CD4-positive, alpha-beta T cell treated with Interferon alpha-2 for 1 hour (primary cell): ENCODE data around the gene MRPS31.
"Not testable (repeated sequence)": the region's sequence is repeated elsewhere in the genome, so short reads cannot be mapped to it uniquely, and the experiment has no call there.

Source experiments
- DNase-seq, 2 donors: peaks; one replicate each; pipeline ENCODE4 v3.0.0-alpha.2; 2020 to 2022

Gene MRPS31

GRCh38 chr13:40758811-40759210, 12.2 kb downstream of the MRPS31 start:
- no peak for DNase-seq

GRCh38 chr13:40756042-40756441, 14.9 kb downstream of the MRPS31 start:
- DNase-seq, result no peak

- DNase-seq, result no peak
Observed at GRCh38 chr13:40755082-40755700, 15.8 kb downstream of the MRPS31 start.

GRCh38 chr13:40749327-40749726, 21.7 kb downstream of the MRPS31 start:
- DNase-seq, result no peak

GRCh38 chr13:40735232-40735548, 35.8 kb downstream of the MRPS31 start:
- DNase-seq, result peak in 1 of 2 donors; percentile 6

- DNase-seq, result not testable (repeated sequence)
Observed at GRCh38 chr13:40734536-40735231, 36.3 kb downstream of the MRPS31 start.

GRCh38 chr13:40732658-40733057, 38.3 kb downstream of the MRPS31 start:
- no peak for DNase-seq

GRCh38 chr13:40728595-40728994, 42.4 kb downstream of the MRPS31 start:
- no peak for DNase-seq

- not testable (repeated sequence) for DNase-seq
Observed at GRCh38 chr13:40714433-40714832, 56.6 kb downstream of the MRPS31 start.

- DNase-seq, result peak in 1 of 2 donors; percentile 11
Observed at GRCh38 chr13:40706439-40706838, 64.6 kb downstream of the MRPS31 start.

GRCh38 chr13:40697711-40698110, 73.3 kb downstream of the MRPS31 start:
- DNase-seq, result no peak

- no peak for DNase-seq
Observed at GRCh38 chr13:40694426-40694825, 76.6 kb downstream of the MRPS31 start.

GRCh38 chr13:40692946-40693345, 78.0 kb downstream of the MRPS31 start:
- no peak for DNase-seq

GRCh38 chr13:40688781-40689180, 82.2 kb downstream of the MRPS31 start:
- no peak for DNase-seq

- DNase-seq, result peak in 1 of 2 donors; percentile 47
Observed at GRCh38 chr13:40682449-40683240, 88.3 kb downstream of the MRPS31 start.

- DNase-seq, result no peak
Observed at GRCh38 chr13:40681341-40682146, 89.4 kb downstream of the MRPS31 start.

GRCh38 chr13:40680659-40681323, 90.2 kb downstream of the MRPS31 start:
- DNase-seq, result no peak

- no peak for DNase-seq
Observed at GRCh38 chr13:40679480-40679985, 91.5 kb downstream of the MRPS31 start.
